Activated CD4-positive, CD25-positive, alpha-beta regulatory T cell treated with anti-CD3 and anti-CD28 coated beads, Interleukin-2, amount 50 U/mL, for 16 hours (primary cell): ENCODE results near the gene SPATS2.
"Not testable (repeated sequence)": the region's sequence is repeated elsewhere in the genome, so short reads cannot be mapped to it uniquely, and the experiment has no call there.

Experiments used
- DNase-seq: peaks from one replicate; pipeline ENCODE4 v3.0.0-alpha.2; 2020; ENCODE audit warnings: low read depth, low spot score

The SPATS2 gene

DNA sequence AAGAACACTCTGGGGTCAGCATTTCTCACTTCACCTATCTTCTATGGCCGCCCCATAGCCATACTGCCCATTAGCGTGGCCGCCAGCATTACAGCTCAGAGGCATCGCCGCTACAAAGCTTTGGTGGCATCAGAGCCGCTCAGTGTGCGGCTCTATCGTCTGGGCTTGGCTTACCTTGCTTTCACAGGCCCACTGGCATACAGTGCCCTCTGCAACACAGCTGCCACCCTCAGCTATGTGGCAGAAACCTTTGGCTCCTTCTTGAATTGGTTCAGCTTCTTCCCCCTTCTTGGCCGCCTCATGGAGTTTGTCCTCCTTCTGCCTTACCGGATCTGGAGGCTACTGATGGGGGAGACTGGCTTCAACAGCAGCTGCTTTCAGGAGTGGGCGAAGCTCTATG, 18.0 kb upstream of the SPATS2 start:
- no peak for DNase-seq

GRCh38 chr12:49352351-49352750, 14.9 kb upstream of the SPATS2 start:
- no peak for DNase-seq

DNA sequence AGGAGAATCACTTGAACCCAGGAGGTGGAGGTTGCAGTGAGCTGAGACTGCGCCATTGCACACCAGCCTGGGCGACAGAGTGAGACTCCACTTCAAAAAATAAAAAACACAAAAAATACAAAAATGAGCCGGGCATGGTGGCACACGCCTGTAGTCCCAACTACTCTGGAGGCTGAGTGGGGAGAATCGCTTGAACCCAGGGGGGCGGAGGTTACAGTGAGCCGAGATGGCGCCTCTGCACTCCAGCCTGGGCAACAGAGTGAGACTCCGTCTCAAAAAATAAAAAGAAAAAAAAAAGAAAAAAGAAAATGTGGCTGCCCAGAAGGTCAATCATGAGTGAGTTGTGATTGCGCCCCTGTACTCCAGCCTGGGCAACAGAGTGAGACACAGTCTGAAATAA, 11.3 kb upstream of the SPATS2 start:
- no peak for DNase-seq

- DNase-seq = no peak
These were observed 10.1 kb upstream of the SPATS2 start for GRCh38 chr12:49357103-49357678.

DNA sequence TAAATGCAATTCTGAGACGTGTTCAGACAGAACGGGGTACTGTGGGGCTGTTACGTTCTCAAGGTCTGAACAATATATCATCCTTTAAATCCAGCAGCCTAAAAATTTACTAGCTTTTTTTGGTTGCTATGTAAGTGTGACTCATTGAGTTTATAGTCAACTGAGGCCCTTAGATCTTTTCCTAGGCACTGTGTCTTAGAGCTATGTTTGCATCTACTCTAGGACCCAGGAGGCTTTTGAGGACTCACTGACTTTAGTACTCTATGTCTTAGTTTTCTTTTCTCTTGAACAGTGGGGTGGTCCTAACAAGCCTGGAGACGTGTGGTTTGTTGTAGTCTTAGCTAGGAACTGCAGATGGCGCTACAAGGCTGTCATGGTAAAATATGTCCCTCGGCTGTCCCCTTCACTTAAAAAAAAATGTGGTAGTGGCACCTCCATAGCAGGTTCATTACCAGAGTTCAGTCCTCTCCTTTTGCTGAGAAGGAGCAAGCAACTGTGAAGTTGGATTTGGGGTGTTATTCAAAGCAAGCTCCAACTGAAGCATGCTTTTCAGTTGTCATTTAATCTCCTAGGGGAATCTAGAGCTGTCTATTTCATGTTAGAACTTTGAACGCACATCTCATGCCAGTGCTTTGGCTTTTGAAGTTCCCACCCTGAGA, 8.7 kb upstream of the SPATS2 start:
- no peak for DNase-seq

DNA sequence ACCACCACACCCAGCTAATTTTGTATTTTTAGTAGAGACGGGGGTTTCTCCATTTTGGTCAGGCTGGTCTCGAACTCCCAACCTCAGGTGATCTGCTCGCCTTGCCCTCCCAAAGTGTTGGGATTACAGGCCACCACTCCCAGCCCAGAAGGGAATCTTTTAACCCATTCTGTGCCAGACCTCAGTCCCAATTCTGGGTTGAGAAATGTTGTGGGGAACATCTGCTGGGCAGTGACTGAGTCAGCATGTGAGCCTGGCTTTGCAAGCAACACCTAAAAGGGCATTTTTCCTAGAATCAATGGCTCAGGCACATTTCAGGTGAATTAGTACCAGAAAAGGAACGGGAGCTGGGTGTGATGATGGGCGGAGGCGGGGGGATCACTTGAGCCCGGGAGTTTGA, 7.6 kb upstream of the SPATS2 start:
- DNase-seq = no peak

- DNase-seq = no peak
These were observed 5.2 kb upstream of the SPATS2 start for GRCh38 chr12:49362077-49362476.

- no peak for DNase-seq
These were observed 2.3 kb upstream of the SPATS2 start for GRCh38 chr12:49364989-49365388.

GRCh38 chr12:49365542-49365941, 1.7 kb upstream of the SPATS2 start:
- no peak for DNase-seq

GRCh38 chr12:49366096-49366651, 1.1 kb upstream of the SPATS2 start:
- no peak for DNase-seq

DNA sequence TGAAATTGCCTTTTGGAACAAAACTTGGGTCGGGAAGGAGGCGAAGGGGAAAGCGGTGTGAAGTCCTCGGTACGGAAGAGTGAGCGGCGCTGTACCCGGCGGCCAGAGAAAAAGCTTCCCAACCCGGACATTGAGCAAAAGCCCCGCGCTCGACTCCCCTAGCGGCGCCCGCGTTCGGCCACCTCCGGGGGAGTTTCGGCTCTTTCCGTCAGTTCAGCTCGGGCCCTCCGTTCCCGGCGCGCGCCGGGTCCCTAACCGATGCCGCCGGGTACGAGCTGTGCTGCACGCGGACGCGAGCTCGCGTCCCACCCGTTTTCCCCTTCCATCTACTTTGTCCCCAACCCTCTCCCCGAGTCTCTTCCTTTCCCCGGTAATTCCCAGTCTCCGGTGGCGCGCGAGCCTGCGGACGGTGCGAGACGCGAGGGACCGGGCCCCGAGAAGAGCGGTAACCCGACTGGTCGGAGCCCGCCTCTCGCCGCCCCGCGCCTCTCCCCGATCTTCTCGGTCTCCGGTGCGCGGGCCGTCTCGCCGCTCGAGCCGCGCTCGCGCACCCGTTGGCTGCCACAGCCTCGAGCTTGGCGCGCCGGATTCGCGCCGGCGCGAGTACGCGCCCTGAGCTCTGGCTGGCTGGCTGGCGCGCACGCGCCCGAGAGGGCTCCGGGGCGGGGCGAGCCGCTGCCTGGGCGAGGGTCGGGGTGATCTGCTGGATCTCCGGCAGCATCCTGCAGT, 446 bp upstream of the SPATS2 start:
- DNase-seq = peak; percentile 63

DNA sequence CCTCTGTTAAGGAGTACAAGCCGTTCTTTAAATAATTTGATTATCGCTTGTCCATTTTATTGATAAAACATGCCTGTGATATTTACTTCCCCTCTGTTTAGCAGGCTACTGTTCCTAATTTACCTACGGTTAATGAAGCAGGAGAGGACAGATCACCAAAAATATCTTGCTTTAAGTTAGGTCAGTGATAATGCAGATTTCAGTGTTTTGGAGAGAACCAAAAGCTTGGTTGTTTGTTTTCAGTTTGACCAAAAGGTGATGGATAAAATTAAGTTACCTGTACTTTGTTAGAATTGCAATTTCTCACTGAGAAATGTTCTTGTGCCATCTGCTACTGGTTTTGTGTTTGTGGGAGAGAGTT, 958 bp downstream of the SPATS2 start:
- DNase-seq = no peak

- DNase-seq = no peak
These were observed 2.3 kb downstream of the SPATS2 start for GRCh38 chr12:49369411-49370145.

GRCh38 chr12:49370539-49370938, 3.3 kb downstream of the SPATS2 start:
- DNase-seq = no peak

DNA sequence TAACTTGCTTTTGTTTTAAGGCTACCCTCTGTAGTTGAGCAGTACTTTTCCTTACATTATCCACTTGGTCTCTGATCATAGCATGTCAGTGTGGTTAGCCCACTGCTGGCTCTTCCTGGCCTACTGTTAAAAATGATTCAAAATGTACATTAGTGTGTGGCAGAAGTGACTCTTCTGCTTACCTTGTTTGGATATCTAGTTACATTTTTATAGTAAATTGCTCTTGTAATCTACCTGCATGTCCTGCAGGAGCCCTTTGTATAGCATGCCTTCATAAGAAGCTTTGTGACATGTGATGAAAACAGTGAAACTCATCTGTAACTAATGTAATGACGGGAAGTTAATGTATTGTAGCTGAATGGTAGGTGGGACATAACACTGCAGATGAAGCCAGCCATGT, 8.1 kb downstream of the SPATS2 start:
- no peak for DNase-seq

- DNase-seq = no peak
These were observed 10.1 kb downstream of the SPATS2 start for GRCh38 chr12:49377386-49377785.

- DNase-seq = not testable (repeated sequence)
These were observed 12.9 kb downstream of the SPATS2 start for GRCh38 chr12:49380184-49380583.

GRCh38 chr12:49388682-49389386, 21.6 kb downstream of the SPATS2 start:
- DNase-seq = peak; percentile 13

GRCh38 chr12:49389387-49389703, 22.1 kb downstream of the SPATS2 start:
- no peak for DNase-seq

GRCh38 chr12:49397000-49397399, 29.7 kb downstream of the SPATS2 start:
- DNase-seq = no peak

DNA sequence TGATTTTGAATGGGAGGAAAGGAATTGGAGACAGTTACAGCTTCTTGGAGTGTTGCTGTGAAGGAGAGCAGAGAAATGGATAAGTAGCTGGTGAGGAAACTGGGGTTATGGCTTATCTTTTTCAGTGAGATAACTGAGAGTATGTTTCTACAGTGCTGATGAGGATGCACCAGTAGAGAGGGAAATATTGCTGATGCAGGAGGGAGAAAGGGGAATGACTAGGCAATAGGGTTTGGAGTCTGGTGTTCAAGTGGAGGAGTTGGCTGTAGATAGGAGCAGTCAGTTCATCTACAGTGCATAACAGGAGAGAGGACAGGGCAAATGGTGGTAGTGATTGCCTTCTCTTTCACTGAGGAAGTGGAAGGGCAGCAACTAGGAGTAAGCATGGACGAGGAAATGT, 33.0 kb downstream of the SPATS2 start:
- DNase-seq = no peak

- DNase-seq = no peak
These were observed 36.7 kb downstream of the SPATS2 start for GRCh38 chr12:49403971-49404450.
